HG02840 (cell line): ENCODE data around the gene VGLL3.

Experiments used
- ATAC-seq: cut with Tn5 transposase; IDR thresholded peaks from one replicate; pipeline ENCODE4 v1.9.1; 2021; ENCODE audit warnings: mild to moderate bottlenecking, moderate library complexity, moderate number of reproducible peaks; ENCODE audit not compliant: unreplicated experiment, low FRiP score

VGLL3 gene

GRCh38 chr3:86958534-86958933, 32.4 kb downstream of the VGLL3 start:
- ATAC-seq = no peak

GRCh38 chr3:86954747-86955146, 36.2 kb downstream of the VGLL3 start:
- ATAC-seq = no peak

- ATAC-seq = no peak
Measured at GRCh38 chr3:86954226-86954625, 36.7 kb downstream of the VGLL3 start.

GRCh38 chr3:86951322-86951721, 39.6 kb downstream of the VGLL3 start:
- ATAC-seq = no peak

- ATAC-seq = no peak
Measured at GRCh38 chr3:86950717-86951116, 40.2 kb downstream of the VGLL3 start.

- ATAC-seq = no peak
Measured at GRCh38 chr3:86949850-86950249, 41.1 kb downstream of the VGLL3 start.

- no peak for ATAC-seq
Measured at GRCh38 chr3:86948822-86949221, 42.1 kb downstream of the VGLL3 start.

GRCh38 chr3:86942206-86942605, 48.7 kb downstream of the VGLL3 start:
- no peak for ATAC-seq

GRCh38 chr3:86938416-86939105, 52.4 kb downstream of the VGLL3 start:
- no peak for ATAC-seq

GRCh38 chr3:86937306-86937791, 53.6 kb downstream of the VGLL3 start:
- no peak for ATAC-seq

- ATAC-seq = no peak
Measured at GRCh38 chr3:86934851-86935250, 56.1 kb downstream of the VGLL3 start.

- no peak for ATAC-seq
Measured at GRCh38 chr3:86930831-86931230, 60.1 kb downstream of the VGLL3 start.

- ATAC-seq = no peak
Measured at GRCh38 chr3:86930181-86930580, 60.8 kb downstream of the VGLL3 start.

- no peak for ATAC-seq
Measured at GRCh38 chr3:86929046-86929445, 61.9 kb downstream of the VGLL3 start.

- no peak for ATAC-seq
Measured at GRCh38 chr3:86923071-86923491, 67.9 kb downstream of the VGLL3 start.

GRCh38 chr3:86921971-86922680, 68.8 kb downstream of the VGLL3 start:
- no peak for ATAC-seq

GRCh38 chr3:86914670-86915069, 76.3 kb downstream of the VGLL3 start:
- no peak for ATAC-seq

- ATAC-seq = no peak
Measured at GRCh38 chr3:86913160-86913559, 77.8 kb downstream of the VGLL3 start.

- ATAC-seq = no peak
Measured at GRCh38 chr3:86895202-86895601, 95.7 kb downstream of the VGLL3 start.

GRCh38 chr3:86890741-86891396, 100.1 kb downstream of the VGLL3 start:
- no peak for ATAC-seq
